GM19328 (cell line): ENCODE results near the gene RHOBTB1.
"Not testable (repeated sequence)": the region's sequence is repeated elsewhere in the genome, so short reads cannot be mapped to it uniquely, and the experiment has no call there.

ENCODE experiments used
- ATAC-seq: cut with Tn5 transposase; IDR thresholded peaks from one replicate; pipeline ENCODE4 v1.9.1; 2021; ENCODE audit warnings: mild to moderate bottlenecking, moderate library complexity; ENCODE audit not compliant: unreplicated experiment

RHOBTB1 gene

GRCh38 chr10:60944058-60944909 lies at the start of gene RHOBTB1:
TSS of gene RHOBTB1 (minus strand) at chr10:60944185. CDS start at chr10:60911542, 32,643 bp downstream.
- no peak for ATAC-seq

GRCh38 chr10:60992636-60993035 lies 48.7 kb upstream of the RHOBTB1 start:
- ATAC-seq = no peak

- ATAC-seq = no peak
These were observed 46.7 kb upstream of the RHOBTB1 start for GRCh38 chr10:60990663-60991062.

GRCh38 chr10:60989400-60989876 lies 45.5 kb upstream of the RHOBTB1 start:
- ATAC-seq = no peak

- no peak for ATAC-seq
These were observed 42.8 kb upstream of the RHOBTB1 start for GRCh38 chr10:60986791-60987190.

- ATAC-seq = no peak
These were observed 42.0 kb upstream of the RHOBTB1 start for GRCh38 chr10:60985951-60986350.

GRCh38 chr10:60980997-60981396 lies 37.0 kb upstream of the RHOBTB1 start:
- ATAC-seq = no peak

GRCh38 chr10:60979667-60980104 lies 35.7 kb upstream of the RHOBTB1 start:
- no peak for ATAC-seq

- ATAC-seq = no peak
These were observed 34.5 kb upstream of the RHOBTB1 start for GRCh38 chr10:60978287-60979115.

- ATAC-seq = no peak
These were observed 33.5 kb upstream of the RHOBTB1 start for GRCh38 chr10:60977161-60978122.

- ATAC-seq = no peak
These were observed 32.7 kb upstream of the RHOBTB1 start for GRCh38 chr10:60976687-60977086.

GRCh38 chr10:60975716-60976115 lies 31.7 kb upstream of the RHOBTB1 start:
- no peak for ATAC-seq

- no peak for ATAC-seq
These were observed 30.6 kb upstream of the RHOBTB1 start for GRCh38 chr10:60974463-60975149.

GRCh38 chr10:60973086-60973485 lies 29.1 kb upstream of the RHOBTB1 start:
- ATAC-seq = no peak

- not testable (repeated sequence) for ATAC-seq
These were observed 28.2 kb upstream of the RHOBTB1 start for GRCh38 chr10:60972181-60972580.

- no peak for ATAC-seq
These were observed 26.5 kb upstream of the RHOBTB1 start for GRCh38 chr10:60970526-60970925.

GRCh38 chr10:60968504-60968903 lies 24.5 kb upstream of the RHOBTB1 start:
- no peak for ATAC-seq

GRCh38 chr10:60967854-60968484 lies 24.0 kb upstream of the RHOBTB1 start:
- ATAC-seq = no peak

- ATAC-seq = no peak
These were observed 23.3 kb upstream of the RHOBTB1 start for GRCh38 chr10:60967260-60967659.
